Esophagus (tissue), 2 donors: ENCODE measurements around the gene RELL1. TPM values are rescaled to one million over a fixed set of nuclear protein-coding genes. Genes with fewer than 3 reads are reported as not detected.
A peak's percentile ranks its signal among the peaks of the same experiment; 100 is the strongest.

Experiments used
- H3K27ac ChIP-seq, 2 donors: one replicate each; pipeline ENCODE4 v1.5.1; 2013; ENCODE audit warnings: low read depth in 2 of 2, mild to moderate bottlenecking in 2 of 2, inconsistent platforms in 1 of 2, low read length in 1 of 2, moderate library complexity in 1 of 2
- H3K27me3 ChIP-seq, 2 donors: one replicate each; pipeline ENCODE4 v1.6.1; 2013; ENCODE audit warnings: low read length in 2 of 2, control low read depth in 1 of 2, mild to moderate bottlenecking in 1 of 2; ENCODE audit not compliant: insufficient read depth in 2 of 2, control insufficient read depth in 1 of 2
- H3K36me3 ChIP-seq, 2 donors: one replicate each; pipeline ENCODE4 v1.6.1; 2013; ENCODE audit warnings: low read length in 1 of 2; ENCODE audit not compliant: control insufficient read depth in 2 of 2, insufficient read depth in 2 of 2
- H3K4me1 ChIP-seq, 2 donors: one replicate each; pipeline ENCODE4 v1.6.1; 2013; ENCODE audit warnings: low read length in 1 of 2; ENCODE audit not compliant: control insufficient read depth in 2 of 2, insufficient read depth in 2 of 2
- H3K4me3 ChIP-seq, 2 donors: one replicate each; pipeline ENCODE4 v1.5.1; 2013; ENCODE audit warnings: low read length in 2 of 2, mild to moderate bottlenecking in 2 of 2, low read depth in 1 of 2, moderate library complexity in 1 of 2
- H3K9me3 ChIP-seq, 2 donors: one replicate each; pipeline ENCODE4 v1.6.1; 2013; ENCODE audit warnings: mild to moderate bottlenecking in 2 of 2, low read depth in 1 of 2, low read length in 1 of 2, moderate library complexity in 1 of 2; ENCODE audit not compliant: control insufficient read depth in 2 of 2, insufficient read depth in 1 of 2
- WGBS, 2 donors: extraction: QIAGEN DNeasy Blood & Tissue Kit; methylation state at CpG; one replicate each; pipeline ENCODE4 v1.1.7; 2013; 5-methylcytosine and 5-hydroxymethylcytosine counted together
- polyA plus RNA-seq, 2 donors: library from polyadenylated mRNA; stranded (reverse); fragments of 200-250 nt; gene quantifications; one replicate each; pipeline ENCODE4 v1.2.3, GENCODE V29; 2013
- donor health status: healthy with polysubstance abuse.
- donor health status: Bipolar disorder and iron deficiency.

RELL1 gene
- polyA plus RNA-seq, 2 donors: 2.1 to 2.8 TPM

GRCh38 chr4:37599092-37599790 is 86.9 kb downstream of the RELL1 start:
- no peaks in the 10 kb centered on the region for H3K27me3 ChIP-seq
- WGBS, 2 donors: 89 to 94% methylated on average over 9 of the region's 9 CpGs
- H3K9me3 ChIP-seq: no peaks in the 10 kb centered on the region
- peaks cover 0 to 5% of the 10 kb centered on the region in 2 donors for H3K4me1 ChIP-seq
- no peak overlapping the region for H3K4me3 ChIP-seq
- H3K27ac ChIP-seq: no peak overlapping the region
- H3K36me3 ChIP-seq: no peaks in the 10 kb centered on the region

- no peaks in the 10 kb centered on the region for H3K36me3 ChIP-seq
- H3K27ac ChIP-seq: no peak overlapping the region
- no peaks in the 10 kb centered on the region for H3K9me3 ChIP-seq
- H3K4me3 ChIP-seq: no peak overlapping the region
- 94 to 98% methylated on average over 4 of the region's 4 CpGs for WGBS, 2 donors
- H3K27me3 ChIP-seq: no peaks in the 10 kb centered on the region
- H3K4me1 ChIP-seq: no peaks in the 10 kb centered on the region
These were observed 89.1 kb downstream of the RELL1 start for GRCh38 chr4:37597034-37597433.

GRCh38 chr4:37595875-37596680 is 90.1 kb downstream of the RELL1 start:
- Histone ChIP-seq H3K4me3 (no peak overlapping the region), H3K4me1 (no peaks in the 10 kb centered on the region), H3K36me3 (no peaks in the 10 kb centered on the region), H3K9me3 (no peaks in the 10 kb centered on the region), H3K27me3 (no peaks in the 10 kb centered on the region), H3K27ac (no peak overlapping the region)
- 72 to 75% methylated on average over 12 of the region's 12 CpGs for WGBS, 2 donors

GRCh38 chr4:37594099-37594498 is 92.1 kb downstream of the RELL1 start:
- Histone ChIP-seq H3K27ac (no peak overlapping the region), H3K36me3 (no peaks in the 10 kb centered on the region), H3K27me3 (no peaks in the 10 kb centered on the region), H3K4me1 (no peaks in the 10 kb centered on the region), H3K4me3 (no peak overlapping the region), H3K9me3 (no peaks in the 10 kb centered on the region)
- whole genome bisulfite sequencing, 2 donors: 66 to 76% methylated on average over 2 of the region's 2 CpGs

DNA sequence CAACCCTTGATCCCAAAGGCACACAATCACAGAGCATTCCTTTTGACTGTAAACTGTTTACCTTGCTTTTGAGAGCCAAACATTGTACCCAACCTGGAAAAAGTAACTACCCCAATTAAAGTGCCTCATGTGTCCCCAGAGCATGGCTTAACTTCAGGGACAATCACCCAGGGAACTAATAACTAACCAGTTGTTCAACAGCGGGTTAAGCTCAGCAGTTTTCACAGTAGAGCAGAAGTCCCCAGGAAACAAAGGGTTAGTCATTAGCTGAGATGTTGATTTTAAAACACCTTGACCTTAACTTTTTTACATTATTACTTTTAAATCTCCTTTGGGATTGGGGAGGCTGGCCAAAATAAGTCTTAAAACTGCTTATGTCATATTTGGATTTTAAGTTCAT is 94.8 kb downstream of the RELL1 start:
- H3K4me1 ChIP-seq: no peaks in the 10 kb centered on the region
- no peak overlapping the region for H3K4me3 ChIP-seq
- H3K36me3 ChIP-seq: no peaks in the 10 kb centered on the region
- no peaks in the 10 kb centered on the region for H3K9me3 ChIP-seq
- no peaks in the 10 kb centered on the region for H3K27me3 ChIP-seq
- H3K27ac ChIP-seq: no peak overlapping the region
- 8 to 38% methylated on average over 1 of the region's 1 CpG for WGBS, 2 donors

DNA sequence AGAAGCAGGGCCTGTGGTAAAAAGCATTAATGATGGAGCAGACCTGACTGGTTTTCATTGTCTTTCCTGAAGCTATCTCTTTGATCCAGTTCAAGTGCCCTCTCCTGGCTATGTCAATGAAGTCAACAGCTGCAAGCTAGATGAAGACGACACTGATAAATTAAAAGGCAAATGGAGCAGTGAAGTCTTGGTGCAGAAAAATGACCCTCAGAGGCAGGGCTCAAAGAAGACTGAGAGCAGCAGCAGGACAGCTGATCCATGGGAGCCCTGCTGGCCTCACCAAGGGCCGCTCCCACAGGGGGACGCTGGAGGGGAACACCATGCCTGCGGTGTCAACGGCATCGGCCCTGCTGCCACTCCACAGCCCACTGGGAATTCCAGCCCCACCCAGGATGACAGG is 96.2 kb downstream of the RELL1 start:
- no peaks in the 10 kb centered on the region for H3K36me3 ChIP-seq
- no peaks in the 10 kb centered on the region for H3K9me3 ChIP-seq
- 93% methylated on average over 6 of the region's 6 CpGs for WGBS, 2 donors
- H3K27ac ChIP-seq: no peak overlapping the region
- no peaks in the 10 kb centered on the region for H3K4me1 ChIP-seq
- no peak overlapping the region for H3K4me3 ChIP-seq
- H3K27me3 ChIP-seq: no peaks in the 10 kb centered on the region

DNA sequence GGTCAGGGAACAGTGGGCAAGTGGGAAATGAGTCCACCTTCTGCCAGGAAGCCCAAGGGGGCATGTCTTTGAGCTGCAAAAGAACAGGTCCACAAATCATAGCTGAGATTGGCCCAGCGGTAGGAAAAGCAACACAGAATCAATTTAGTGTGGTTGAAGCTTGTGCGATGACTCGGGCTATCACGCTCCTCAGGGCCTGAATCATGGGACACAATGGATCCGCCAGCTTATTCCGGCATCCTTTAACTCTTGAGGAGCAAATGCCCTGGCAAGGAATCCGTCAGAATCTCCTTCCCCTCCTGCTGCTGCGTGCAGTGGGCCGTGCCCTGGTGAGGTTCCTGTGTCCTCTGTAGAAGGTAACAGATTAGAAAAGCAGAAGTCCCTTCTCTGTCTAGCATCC is 98.0 kb downstream of the RELL1 start:
- 89 to 95% methylated on average over 9 of the region's 9 CpGs for WGBS, 2 donors
- Histone ChIP-seq H3K9me3 (peaks cover 0 to 2% of the 10 kb centered on the region in 2 donors), H3K27me3 (no peaks in the 10 kb centered on the region), H3K4me1 (no peaks in the 10 kb centered on the region), H3K27ac (no peak overlapping the region), H3K4me3 (no peak overlapping the region), H3K36me3 (no peaks in the 10 kb centered on the region)

DNA sequence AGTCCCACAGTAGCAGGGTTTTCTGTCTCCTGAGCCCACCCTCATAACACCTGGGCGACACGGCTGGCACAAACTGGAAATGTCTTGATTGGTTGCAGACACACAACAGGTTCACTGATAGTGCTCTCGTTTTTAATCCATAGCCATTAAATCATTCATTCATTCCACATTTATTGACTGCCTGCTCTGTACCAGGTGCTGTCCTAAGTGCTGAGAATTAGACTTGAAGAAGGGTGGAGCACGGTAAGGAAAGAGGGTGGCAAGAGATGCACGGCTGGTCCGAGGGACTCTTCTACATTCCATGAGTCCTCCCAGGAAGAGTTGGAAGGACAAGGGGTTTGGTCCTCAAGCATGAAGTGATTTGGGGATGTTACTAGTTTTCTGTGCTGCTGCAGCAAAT is 100.0 kb downstream of the RELL1 start:
- Histone ChIP-seq H3K9me3 (peaks cover 0 to 6% of the 10 kb centered on the region in 2 donors), H3K27ac (no peak overlapping the region), H3K4me1 (no peaks in the 10 kb centered on the region), H3K27me3 (no peaks in the 10 kb centered on the region), H3K36me3 (no peaks in the 10 kb centered on the region), H3K4me3 (no peak overlapping the region)
- 45 to 57% methylated on average over 5 to 6 of the region's 6 CpGs for WGBS, 2 donors

GRCh38 chr4:37584493-37585060 is 101.6 kb downstream of the RELL1 start:
- WGBS, 2 donors: 57 to 67% methylated on average over 9 of the region's 9 CpGs
- Histone ChIP-seq H3K4me3 (peak overlapping the region in 1 of 2 donors; percentile 27), H3K36me3 (no peaks in the 10 kb centered on the region), H3K9me3 (peaks cover 0 to 9% of the 10 kb centered on the region in 2 donors), H3K4me1 (no peaks in the 10 kb centered on the region), H3K27me3 (no peaks in the 10 kb centered on the region), H3K27ac (peak overlapping the region in 1 of 2 donors; percentile 63)
